Middle frontal gyrus (tissue), 1 donor: Measurements from ENCODE around the gene STAB1.

Source experiments
- DNase-seq: peaks from one replicate; pipeline ENCODE4 v3.0.0-alpha.2; 2015; ENCODE audit warnings: low spot score; ENCODE audit errors: extremely low spot score

The STAB1 gene

DNA sequence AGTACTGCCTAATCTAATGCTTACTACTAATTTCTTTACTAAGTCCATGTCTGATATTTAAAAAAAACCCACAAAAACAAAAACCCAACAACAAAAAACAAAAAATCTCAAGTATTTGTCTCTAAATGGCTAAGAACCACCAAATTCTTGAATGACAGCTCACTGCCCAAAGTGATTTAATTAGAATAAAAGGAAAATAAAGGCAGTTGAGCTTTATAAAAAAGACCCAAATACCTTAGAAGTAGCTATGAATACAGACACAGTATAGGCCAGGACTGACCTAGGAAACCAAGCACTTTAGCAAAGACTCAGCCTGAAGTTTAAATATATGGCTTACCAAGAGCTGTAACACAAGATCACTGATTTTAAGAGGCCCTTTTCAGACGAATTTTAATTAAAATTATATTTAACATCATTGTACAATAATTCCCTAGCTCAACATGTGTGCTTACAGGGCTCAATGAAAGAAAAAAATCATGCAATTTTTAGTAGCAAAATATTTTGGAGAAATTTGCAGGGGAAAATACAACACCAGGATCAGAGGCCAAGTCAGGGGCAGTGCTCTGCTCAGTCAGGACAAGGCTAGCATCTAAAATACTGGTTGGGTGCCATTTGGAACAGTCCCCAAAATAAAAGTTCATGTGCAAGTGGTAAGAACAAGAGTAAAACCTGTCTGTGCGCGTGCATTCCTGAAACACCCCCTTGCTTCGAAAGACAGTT is 66.0 kb downstream of the STAB1 start:
- DNase-seq, result no peak

- DNase-seq, result no peak
Observed at GRCh38 chr3:52563984-52564383, 68.8 kb downstream of the STAB1 start.

DNA sequence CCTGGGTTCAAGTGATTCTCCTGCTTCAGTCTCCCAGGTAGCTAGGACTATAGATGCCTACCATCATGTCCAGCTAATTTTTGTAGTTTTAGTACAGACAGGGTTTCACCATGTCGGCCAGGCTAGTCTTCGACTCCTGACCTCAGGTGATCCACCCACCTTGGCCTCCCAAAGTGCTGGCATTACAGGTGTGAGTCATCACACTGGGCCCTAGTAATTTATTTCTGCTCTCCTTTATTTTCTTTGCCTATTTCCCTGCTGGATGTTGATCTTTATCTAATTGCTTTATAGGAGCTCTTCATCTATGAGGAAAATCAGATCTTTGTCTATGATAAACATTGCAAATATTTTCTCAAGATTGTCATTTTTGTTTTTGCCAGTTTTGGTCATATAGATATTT is 72.9 kb downstream of the STAB1 start:
- DNase-seq, result no peak

GRCh38 chr3:52570076-52570475 is 74.9 kb downstream of the STAB1 start:
- DNase-seq, result no peak

GRCh38 chr3:52572221-52572620 is 77.1 kb downstream of the STAB1 start:
- no peak for DNase-seq
